Subcutaneous abdominal adipose tissue (tissue), 5 donors: ENCODE measurements around the gene FAM43B.
A peak's percentile ranks its signal among the peaks of the same experiment; 100 is the strongest.

ENCODE experiments used
- H3K27ac ChIP-seq: one replicate; pipeline ENCODE4 v1.7.0; 2013; ENCODE audit warnings: low read depth, mild to moderate bottlenecking, inconsistent platforms, low read length, moderate library complexity
- H3K27me3 ChIP-seq, 5 donors: one replicate each; pipeline ENCODE4 v1.7.0; 2013; ENCODE audit warnings: low read length in 5 of 5, inconsistent platforms in 1 of 5; ENCODE audit not compliant: control insufficient read depth in 5 of 5, insufficient read depth in 4 of 5
- H3K36me3 ChIP-seq, 5 donors: one replicate each; pipeline ENCODE4 v1.7.0; 2013; ENCODE audit warnings: low read length in 5 of 5; ENCODE audit not compliant: control insufficient read depth in 5 of 5, insufficient read depth in 5 of 5
- H3K4me1 ChIP-seq, 5 donors: one replicate each; pipeline ENCODE4 v1.7.0; 2013; ENCODE audit warnings: low read length in 5 of 5, mild to moderate bottlenecking in 3 of 5, moderate library complexity in 1 of 5; ENCODE audit not compliant: control insufficient read depth in 5 of 5, insufficient read depth in 5 of 5
- H3K4me3 ChIP-seq, 5 donors: one replicate each; pipeline ENCODE4 v1.7.0; 2013; ENCODE audit warnings: low read length in 5 of 5, low read depth in 1 of 5
- H3K9ac ChIP-seq, 5 donors: one replicate each; pipeline ENCODE4 v1.7.0; 2013; ENCODE audit warnings: low read length in 5 of 5, mild to moderate bottlenecking in 4 of 5, moderate library complexity in 3 of 5
- H3K9me3 ChIP-seq, 5 donors: one replicate each; pipeline ENCODE4 v1.7.0; 2013; ENCODE audit warnings: low read length in 5 of 5; ENCODE audit not compliant: control insufficient read depth in 5 of 5
- donor health status: healthy.
- donor health status: healthy.
- donor health status: healthy.
- donor health status: healthy.
- donor health status: healthy.

Gene FAM43B

GRCh38 chr1:20589331-20590278 is 37.2 kb downstream of the FAM43B start:
- Histone ChIP-seq H3K9me3 (peaks cover 0 to 3% (median 0%) of the 10 kb centered on the region in 5 donors), H3K9ac (peak overlapping the region in 3 of 5 donors; percentile 12 to 56 (median 26)), H3K4me1 (peaks cover 9 to 28% (median 22%) of the 10 kb centered on the region in 5 donors), H3K36me3 (no peaks in the 10 kb centered on the region), H3K27me3 (peaks cover 6 to 30% (median 26%) of the 10 kb centered on the region in 5 donors), H3K27ac (no peak overlapping the region), H3K4me3 (peak overlapping the region; percentile 1 to 57 (median 45))

GRCh38 chr1:20590306-20590777 is 38.0 kb downstream of the FAM43B start:
- no peaks in the 10 kb centered on the region for H3K36me3 ChIP-seq

GRCh38 chr1:20593756-20594155 is 41.4 kb downstream of the FAM43B start:
- H3K4me1 ChIP-seq = peaks cover 9 to 31% (median 28%) of the 10 kb centered on the region in 5 donors
- no peak overlapping the region for H3K9ac ChIP-seq
- no peaks in the 10 kb centered on the region for H3K36me3 ChIP-seq
- H3K4me3 ChIP-seq = no peak overlapping the region
- H3K27ac ChIP-seq = no peak overlapping the region
- H3K9me3 ChIP-seq = no peaks in the 10 kb centered on the region
- peaks cover 6 to 16% (median 16%) of the 10 kb centered on the region in 5 donors for H3K27me3 ChIP-seq

More at GRCh38 chr1:20590306-20590777, 38.0 kb downstream of the FAM43B start:
- Histone ChIP-seq H3K4me3 (no peak overlapping the region), H3K9ac (peak overlapping the region in 2 of 5 donors; percentile 6 to 27), H3K27ac (no peak overlapping the region), H3K27me3 (peaks cover 6 to 30% (median 23%) of the 10 kb centered on the region in 5 donors), H3K9me3 (peaks cover 0 to 3% (median 0%) of the 10 kb centered on the region in 5 donors), H3K4me1 (peaks cover 9 to 28% (median 22%) of the 10 kb centered on the region in 5 donors)

GRCh38 chr1:20594746-20595145 is 42.4 kb downstream of the FAM43B start:
- Histone ChIP-seq H3K27ac (no peak overlapping the region), H3K36me3 (no peaks in the 10 kb centered on the region), H3K9me3 (no peaks in the 10 kb centered on the region), H3K4me1 (peaks cover 4 to 21% (median 18%) of the 10 kb centered on the region in 5 donors), H3K4me3 (no peak overlapping the region), H3K27me3 (peaks cover 4 to 9% (median 6%) of the 10 kb centered on the region in 5 donors), H3K9ac (no peak overlapping the region)

- Histone ChIP-seq H3K4me3 (no peak overlapping the region), H3K9ac (no peak overlapping the region), H3K9me3 (no peaks in the 10 kb centered on the region), H3K27ac (no peak overlapping the region), H3K4me1 (peaks cover 0 to 11% (median 7%) of the 10 kb centered on the region in 5 donors), H3K27me3 (peaks cover 2 to 6% (median 4%) of the 10 kb centered on the region in 5 donors), H3K36me3 (no peaks in the 10 kb centered on the region)
These were observed 43.7 kb downstream of the FAM43B start for GRCh38 chr1:20596106-20596505.

- Histone ChIP-seq H3K27me3 (peaks cover 0 to 6% (median 2%) of the 10 kb centered on the region in 5 donors), H3K36me3 (no peaks in the 10 kb centered on the region), H3K9me3 (no peaks in the 10 kb centered on the region), H3K9ac (no peak overlapping the region), H3K4me3 (no peak overlapping the region), H3K4me1 (peaks cover 0 to 11% (median 7%) of the 10 kb centered on the region in 5 donors), H3K27ac (no peak overlapping the region)
These were observed 45.3 kb downstream of the FAM43B start for GRCh38 chr1:20597650-20598049.

GRCh38 chr1:20600156-20600555 is 47.8 kb downstream of the FAM43B start:
- Histone ChIP-seq H3K9me3 (no peaks in the 10 kb centered on the region), H3K36me3 (no peaks in the 10 kb centered on the region), H3K4me1 (peaks cover 0 to 11% (median 7%) of the 10 kb centered on the region in 5 donors), H3K9ac (no peak overlapping the region), H3K27ac (no peak overlapping the region), H3K27me3 (peaks cover 0 to 2% (median 0%) of the 10 kb centered on the region in 5 donors), H3K4me3 (no peak overlapping the region)

- Histone ChIP-seq H3K9me3 (no peaks in the 10 kb centered on the region), H3K36me3 (no peaks in the 10 kb centered on the region), H3K4me3 (no peak overlapping the region), H3K27ac (no peak overlapping the region), H3K27me3 (peaks cover 0 to 2% (median 0%) of the 10 kb centered on the region in 5 donors), H3K4me1 (peaks cover 0 to 11% (median 7%) of the 10 kb centered on the region in 5 donors), H3K9ac (no peak overlapping the region)
These were observed 48.9 kb downstream of the FAM43B start for GRCh38 chr1:20601129-20601825.

- Histone ChIP-seq H3K9ac (no peak overlapping the region), H3K4me1 (peaks cover 0 to 3% (median 2%) of the 10 kb centered on the region in 5 donors), H3K4me3 (no peak overlapping the region), H3K27me3 (peaks cover 0 to 2% (median 0%) of the 10 kb centered on the region in 5 donors), H3K27ac (no peak overlapping the region), H3K36me3 (no peaks in the 10 kb centered on the region), H3K9me3 (no peaks in the 10 kb centered on the region)
These were observed 50.6 kb downstream of the FAM43B start for GRCh38 chr1:20602851-20603450.
